GM04503 (cell line): Measurements from ENCODE around the gene WLS.

Experiments used
- DNase-seq: peaks from one replicate; pipeline ENCODE4 v3.0.0-alpha.2; 2012; ENCODE audit warnings: low read depth

WLS gene

GRCh38 chr1:68131261-68131660 lies 101.1 kb downstream of the WLS start:
- no peak for DNase-seq

GRCh38 chr1:68129536-68130250 lies 102.6 kb downstream of the WLS start:
- no peak for DNase-seq

GRCh38 chr1:68128820-68129219 lies 103.5 kb downstream of the WLS start:
- no peak for DNase-seq

GRCh38 chr1:68128157-68128556 lies 104.2 kb downstream of the WLS start:
- no peak for DNase-seq

GRCh38 chr1:68121536-68121935 lies 110.8 kb downstream of the WLS start:
- no peak for DNase-seq

- DNase-seq, result peak; percentile 31
Observed at GRCh38 chr1:68120136-68120791, 112.1 kb downstream of the WLS start.

- no peak for DNase-seq
Observed at GRCh38 chr1:68119445-68119844, 112.9 kb downstream of the WLS start.

- no peak for DNase-seq
Observed at GRCh38 chr1:68117416-68117815, 114.9 kb downstream of the WLS start.

- no peak for DNase-seq
Observed at GRCh38 chr1:68116643-68117235, 115.6 kb downstream of the WLS start.

GRCh38 chr1:68115308-68115707 lies 117.0 kb downstream of the WLS start:
- no peak for DNase-seq

GRCh38 chr1:68113966-68114365 lies 118.4 kb downstream of the WLS start:
- no peak for DNase-seq

GRCh38 chr1:68112835-68113243 lies 119.5 kb downstream of the WLS start:
- peak; percentile 62 for DNase-seq

GRCh38 chr1:68111519-68112436 lies 120.5 kb downstream of the WLS start:
- DNase-seq, result peak; percentile 74

GRCh38 chr1:68107771-68108170 lies 124.6 kb downstream of the WLS start:
- DNase-seq, result no peak

- no peak for DNase-seq
Observed at GRCh38 chr1:68103884-68104554, 128.3 kb downstream of the WLS start.

- no peak for DNase-seq
Observed at GRCh38 chr1:68103011-68103545, 129.2 kb downstream of the WLS start.

GRCh38 chr1:68101829-68102228 lies 130.5 kb downstream of the WLS start:
- DNase-seq, result no peak

- DNase-seq, result no peak
Observed at GRCh38 chr1:68100571-68100970, 131.8 kb downstream of the WLS start.

GRCh38 chr1:68093737-68094136 lies 138.6 kb downstream of the WLS start:
- DNase-seq, result no peak

GRCh38 chr1:68087184-68087583 lies 145.1 kb downstream of the WLS start:
- no peak for DNase-seq

GRCh38 chr1:68085752-68086151 lies 146.6 kb downstream of the WLS start:
- no peak for DNase-seq
